Vagina (tissue), 2 donors: ENCODE data around the gene SLC34A3.

Experiments used
- POLR2A ChIP-seq, 2 donors: fragments of 450-650 bp; IDR thresholded peaks; one replicate each; pipeline ENCODE4 v1.6.1; 2017; ENCODE audit warnings: antibody characterized with exemption in 2 of 2, mild to moderate bottlenecking in 2 of 2, moderate library complexity in 2 of 2
- TF ChIP-seq, protein P1 (sequence below), 3 experiments: fragments of 450-650 bp in 2 of 3; fragments of 200-600 bp in 1 of 3; sonication (generic) in 1 of 3; IDR thresholded peaks; one replicate each; pipeline ENCODE4 v1.5.1; 2017 to 2019; ENCODE audit warnings: antibody characterized with exemption in 3 of 3, mild to moderate bottlenecking in 2 of 3, moderate library complexity in 2 of 3

- TF ChIP-seq POLR2A (IDR thresholded peaks at IDR 0.05) = no peak
- TF ChIP-seq, protein P1, sequence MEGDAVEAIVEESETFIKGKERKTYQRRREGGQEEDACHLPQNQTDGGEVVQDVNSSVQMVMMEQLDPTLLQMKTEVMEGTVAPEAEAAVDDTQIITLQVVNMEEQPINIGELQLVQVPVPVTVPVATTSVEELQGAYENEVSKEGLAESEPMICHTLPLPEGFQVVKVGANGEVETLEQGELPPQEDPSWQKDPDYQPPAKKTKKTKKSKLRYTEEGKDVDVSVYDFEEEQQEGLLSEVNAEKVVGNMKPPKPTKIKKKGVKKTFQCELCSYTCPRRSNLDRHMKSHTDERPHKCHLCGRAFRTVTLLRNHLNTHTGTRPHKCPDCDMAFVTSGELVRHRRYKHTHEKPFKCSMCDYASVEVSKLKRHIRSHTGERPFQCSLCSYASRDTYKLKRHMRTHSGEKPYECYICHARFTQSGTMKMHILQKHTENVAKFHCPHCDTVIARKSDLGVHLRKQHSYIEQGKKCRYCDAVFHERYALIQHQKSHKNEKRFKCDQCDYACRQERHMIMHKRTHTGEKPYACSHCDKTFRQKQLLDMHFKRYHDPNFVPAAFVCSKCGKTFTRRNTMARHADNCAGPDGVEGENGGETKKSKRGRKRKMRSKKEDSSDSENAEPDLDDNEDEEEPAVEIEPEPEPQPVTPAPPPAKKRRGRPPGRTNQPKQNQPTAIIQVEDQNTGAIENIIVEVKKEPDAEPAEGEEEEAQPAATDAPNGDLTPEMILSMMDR (IDR thresholded peaks at IDR 0.05) = no peak
These were observed 27.7 kb upstream of the SLC34A3 start for GRCh38 chr9:137202966-137203365.
